IPS-NIHi11 (cell line): ENCODE results near the gene PC.
"Not testable (repeated sequence)": the region's sequence is repeated elsewhere in the genome, so short reads cannot be mapped to it uniquely, and the experiment has no call there.

ENCODE experiments used
- DNase-seq: peaks from one replicate; pipeline ENCODE4 v3.0.0; 2012; ENCODE audit warnings: mixed read lengths, low spot score

PC gene

GRCh38 chr11:66978717-66979116 is 20.5 kb upstream of the PC start:
- DNase-seq: no peak

- no peak for DNase-seq
Observed at GRCh38 chr11:66978229-66978628, 20.0 kb upstream of the PC start.

GRCh38 chr11:66976925-66977324 is 18.7 kb upstream of the PC start:
- DNase-seq: no peak

- DNase-seq: peak; percentile 82
Observed at GRCh38 chr11:66976028-66976467, 17.9 kb upstream of the PC start.

GRCh38 chr11:66975405-66976027 is 17.3 kb upstream of the PC start:
- no peak for DNase-seq

GRCh38 chr11:66974724-66975404 is 16.7 kb upstream of the PC start, which contains the start of gene C11orf86:
Gene C11orf86 (plus strand): TSS chr11:66975304. CDS start chr11:66975363, 59 bp downstream.
- no peak for DNase-seq

GRCh38 chr11:66973956-66974580 is 15.9 kb upstream of the PC start:
- DNase-seq: no peak

- DNase-seq: no peak
Observed at GRCh38 chr11:66971488-66971887, 13.3 kb upstream of the PC start.

GRCh38 chr11:66970807-66971442 is 12.7 kb upstream of the PC start:
- DNase-seq: no peak

- DNase-seq: no peak
Observed at GRCh38 chr11:66970371-66970806, 12.2 kb upstream of the PC start.

- no peak for DNase-seq
Observed at GRCh38 chr11:66969584-66970225, 11.5 kb upstream of the PC start.

- no peak for DNase-seq
Observed at GRCh38 chr11:66967670-66968425, 9.7 kb upstream of the PC start.

GRCh38 chr11:66966351-66966750 is 8.2 kb upstream of the PC start:
- DNase-seq: no peak

GRCh38 chr11:66964495-66964894 is 6.3 kb upstream of the PC start:
- DNase-seq: no peak

GRCh38 chr11:66962801-66963200 is 4.6 kb upstream of the PC start:
- DNase-seq: no peak

- DNase-seq: no peak
Observed at GRCh38 chr11:66962247-66962646, 4.1 kb upstream of the PC start.

- DNase-seq: not testable (repeated sequence)
Observed at GRCh38 chr11:66961691-66962213, 3.6 kb upstream of the PC start.

- no peak for DNase-seq
Observed at GRCh38 chr11:66958956-66959274, 732 bp upstream of the PC start.

GRCh38 chr11:66957971-66958231 is 282 bp downstream of the PC start:
- peak; percentile 84 for DNase-seq

- no peak for DNase-seq
Observed at GRCh38 chr11:66956689-66957290, 1.4 kb downstream of the PC start.
